ENCODE data around the gene GPR152. TPM values are rescaled to one million over a fixed set of nuclear protein-coding genes. Genes with fewer than 3 reads are reported as not detected.
A peak's percentile ranks its signal among the peaks of the same experiment; 100 is the strongest.

The GPR152 gene
- total RNA-seq, 1 experiment from 2014 or later, result not detected

- TF ChIP-seq, protein P1, sequence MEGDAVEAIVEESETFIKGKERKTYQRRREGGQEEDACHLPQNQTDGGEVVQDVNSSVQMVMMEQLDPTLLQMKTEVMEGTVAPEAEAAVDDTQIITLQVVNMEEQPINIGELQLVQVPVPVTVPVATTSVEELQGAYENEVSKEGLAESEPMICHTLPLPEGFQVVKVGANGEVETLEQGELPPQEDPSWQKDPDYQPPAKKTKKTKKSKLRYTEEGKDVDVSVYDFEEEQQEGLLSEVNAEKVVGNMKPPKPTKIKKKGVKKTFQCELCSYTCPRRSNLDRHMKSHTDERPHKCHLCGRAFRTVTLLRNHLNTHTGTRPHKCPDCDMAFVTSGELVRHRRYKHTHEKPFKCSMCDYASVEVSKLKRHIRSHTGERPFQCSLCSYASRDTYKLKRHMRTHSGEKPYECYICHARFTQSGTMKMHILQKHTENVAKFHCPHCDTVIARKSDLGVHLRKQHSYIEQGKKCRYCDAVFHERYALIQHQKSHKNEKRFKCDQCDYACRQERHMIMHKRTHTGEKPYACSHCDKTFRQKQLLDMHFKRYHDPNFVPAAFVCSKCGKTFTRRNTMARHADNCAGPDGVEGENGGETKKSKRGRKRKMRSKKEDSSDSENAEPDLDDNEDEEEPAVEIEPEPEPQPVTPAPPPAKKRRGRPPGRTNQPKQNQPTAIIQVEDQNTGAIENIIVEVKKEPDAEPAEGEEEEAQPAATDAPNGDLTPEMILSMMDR (IDR thresholded peaks at IDR 0.05; ENCODE audit: insufficient read depth in 1 of 2, low read depth in 1 of 2, low read length in 1 of 2, severe bottlenecking in 1 of 2, unreplicated experiment in 1 of 2), result no peak
- no peaks in the 10 kb centered on the region for H3K27me3 ChIP-seq (replicated peaks; ENCODE audit: control insufficient read depth, insufficient read depth, low read length)
- H3K4me3 ChIP-seq (ENCODE audit: low read depth, low read length), result no peak overlapping the region
- no peak overlapping the region for H3K27ac Mint-ChIP-seq (ENCODE audit: unreplicated experiment)
- H3K4me1 Mint-ChIP-seq (ENCODE audit: low read depth, unreplicated experiment), result peaks cover 11% of the 10 kb centered on the region
- CTCF ChIA-PET, result no interaction called here
- H3K9me3 Mint-ChIP-seq (ENCODE audit: unreplicated experiment), result no peaks in the 10 kb centered on the region
- H3K9me3 ChIP-seq, result no peaks in the 10 kb centered on the region
- H3K4me3 Mint-ChIP-seq (ENCODE audit: unreplicated experiment), result no peak overlapping the region
- BruUV-seq (replicated peaks), result no TSS peak
- H3K4me1 ChIP-seq, result peaks cover 4% of the 10 kb centered on the region; the same call in 1 of the 2 replicates
- no peak for DNase-seq
- intact Hi-C loops (cut with micrococcal nuclease; ENCODE audit: unreplicated experiment), result no loop called here
- no peaks in the 10 kb centered on the region for H3K36me3 ChIP-seq (ENCODE audit: control insufficient read depth, insufficient read depth, low read length)
- POLR2A ChIA-PET, result no interaction called here
- H3K27me3 Mint-ChIP-seq (ENCODE audit: insufficient read depth, unreplicated experiment), result no peaks in the 10 kb centered on the region
- peaks cover 6% of the 10 kb centered on the region for H3K36me3 Mint-ChIP-seq (ENCODE audit: insufficient read depth, unreplicated experiment)
These were observed 42.1 kb downstream of the GPR152 start for GRCh38 chr11:67410369-67410831.

DNA sequence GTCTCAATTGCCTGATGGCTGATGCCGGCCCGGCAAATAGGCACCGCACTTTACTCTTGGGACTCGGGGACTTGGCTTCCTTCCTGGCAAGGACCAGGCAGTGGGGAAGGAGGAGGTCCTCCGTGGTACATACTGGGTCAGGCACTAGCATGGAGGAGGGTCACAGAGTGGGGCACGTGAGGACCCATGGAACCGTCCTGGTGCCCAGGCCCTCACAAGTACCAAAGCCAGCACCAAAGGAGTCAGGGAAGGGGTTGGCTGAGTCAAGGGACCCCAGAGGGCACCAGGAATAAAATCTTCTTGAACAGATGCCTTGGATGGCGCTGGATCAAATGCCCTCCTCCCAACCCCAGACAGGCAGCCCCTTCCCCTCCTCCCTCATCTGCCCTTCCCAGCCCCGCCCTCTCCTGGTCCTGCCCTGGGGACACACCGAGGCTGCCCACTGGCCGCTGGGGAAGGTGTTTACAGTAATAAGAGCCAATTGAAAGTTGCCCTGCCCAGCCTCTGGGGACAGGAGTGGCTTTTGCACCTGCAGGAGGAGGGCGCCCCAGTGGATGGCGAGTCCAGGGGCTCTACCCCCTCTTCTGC, 42.7 kb downstream of the GPR152 start:
- ChIA-PET POLR2A (no interaction called here), CTCF (no interaction called here)
- Mint-ChIP-seq H3K4me3 (ENCODE audit: unreplicated experiment) (no peak overlapping the region), H3K27ac (ENCODE audit: unreplicated experiment) (no peak overlapping the region), H3K36me3 (ENCODE audit: insufficient read depth, unreplicated experiment) (peaks cover 6% of the 10 kb centered on the region), H3K4me1 (ENCODE audit: low read depth, unreplicated experiment) (peaks cover 8% of the 10 kb centered on the region), H3K9me3 (ENCODE audit: unreplicated experiment) (no peaks in the 10 kb centered on the region), H3K27me3 (ENCODE audit: insufficient read depth, unreplicated experiment) (no peaks in the 10 kb centered on the region)
- H3K9me3 ChIP-seq, result no peaks in the 10 kb centered on the region
- H3K4me3 ChIP-seq (ENCODE audit: low read depth, low read length), result no peak overlapping the region
- no peaks in the 10 kb centered on the region for H3K27me3 ChIP-seq (replicated peaks; ENCODE audit: control insufficient read depth, insufficient read depth, low read length)
- peaks cover 2% of the 10 kb centered on the region; the same call in 1 of the 2 replicates for H3K4me1 ChIP-seq
- peak; percentile 63 to 71 for DNase-seq
- TF ChIP-seq, protein P1 (IDR thresholded peaks at IDR 0.05; ENCODE audit: insufficient read depth in 1 of 2, low read depth in 1 of 2, low read length in 1 of 2, severe bottlenecking in 1 of 2, unreplicated experiment in 1 of 2), result no peak
- intact Hi-C loops (cut with micrococcal nuclease; ENCODE audit: unreplicated experiment), result no loop called here
- BruUV-seq (replicated peaks), result no TSS peak
- H3K36me3 ChIP-seq (ENCODE audit: control insufficient read depth, insufficient read depth, low read length), result no peaks in the 10 kb centered on the region

DNA sequence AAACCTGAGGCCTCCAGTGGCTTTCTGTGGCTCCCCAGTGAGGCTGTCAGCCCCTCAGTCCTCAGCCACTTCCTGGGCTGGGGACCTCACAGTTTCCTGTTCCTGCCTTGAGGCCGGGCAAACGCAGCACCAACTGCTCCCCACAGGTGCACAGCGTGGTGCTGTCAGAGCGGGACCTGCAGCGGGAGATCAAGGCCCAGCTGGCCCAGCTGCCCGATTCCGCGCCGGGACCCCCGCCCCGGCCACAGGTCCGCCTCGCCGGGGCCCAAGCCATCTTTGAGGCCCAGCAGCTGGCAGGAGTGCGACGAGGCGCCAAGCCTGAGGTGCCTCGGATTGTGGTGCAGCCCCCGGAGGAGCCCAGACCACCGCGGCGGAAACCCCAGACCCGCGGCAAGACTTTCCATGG, 43.3 kb downstream of the GPR152 start:
- H3K4me3 Mint-ChIP-seq (ENCODE audit: unreplicated experiment), result no peak overlapping the region

More for the DNA sequence above, 43.3 kb downstream of the GPR152 start:
- ChIA-PET POLR2A (no interaction called here), CTCF (no interaction called here)
- Mint-ChIP-seq H3K4me1 (ENCODE audit: low read depth, unreplicated experiment) (peaks cover 7% of the 10 kb centered on the region), H3K9me3 (ENCODE audit: unreplicated experiment) (no peaks in the 10 kb centered on the region), H3K27me3 (ENCODE audit: insufficient read depth, unreplicated experiment) (no peaks in the 10 kb centered on the region), H3K27ac (ENCODE audit: unreplicated experiment) (no peak overlapping the region), H3K36me3 (ENCODE audit: insufficient read depth, unreplicated experiment) (peaks cover 6% of the 10 kb centered on the region)
- BruUV-seq (replicated peaks), result no TSS peak
- Histone ChIP-seq H3K4me3 (ENCODE audit: low read depth, low read length) (no peak overlapping the region), H3K27me3 (replicated peaks; ENCODE audit: control insufficient read depth, insufficient read depth, low read length) (no peaks in the 10 kb centered on the region), H3K4me1 (no peaks in the 10 kb centered on the region), H3K36me3 (ENCODE audit: control insufficient read depth, insufficient read depth, low read length) (no peaks in the 10 kb centered on the region), H3K9me3 (no peaks in the 10 kb centered on the region)
- DNase-seq, result no peak
- intact Hi-C loops (cut with micrococcal nuclease; ENCODE audit: unreplicated experiment), result no loop called here
- TF ChIP-seq, protein P1 (IDR thresholded peaks at IDR 0.05; ENCODE audit: insufficient read depth in 1 of 2, low read depth in 1 of 2, low read length in 1 of 2, severe bottlenecking in 1 of 2, unreplicated experiment in 1 of 2), result no peak

Data from Caco-2 (cell line).